ACC112 (cell line): ENCODE data around the gene PSME2.

Source experiments
- H2AFZ ChIP-seq: fragments of 200-600 bp; sonication (generic); one replicate; pipeline ENCODE4 v1.6.0; 2017; ENCODE audit warnings: antibody characterized with exemption, low read length; ENCODE audit not compliant: unreplicated experiment
- H3K27ac ChIP-seq: fragments of 200-600 bp; sonication (generic); 2 replicates; pipeline ENCODE4 v1.5.1; 2014; ENCODE audit warnings: low read depth, mild to moderate bottlenecking, antibody characterized with exemption, low read length, moderate library complexity
- H3K27me3 ChIP-seq: fragments of 200-600 bp; sonication (generic); 2 replicates; pipeline ENCODE4 v1.6.1; 2014; ENCODE audit warnings: mild to moderate bottlenecking, antibody characterized with exemption, low read length, moderate library complexity, mixed read lengths; ENCODE audit not compliant: insufficient read depth
- H3K36me3 ChIP-seq: fragments of 200-600 bp; sonication (generic); 2 replicates; pipeline ENCODE4 v1.6.1; 2016; ENCODE audit warnings: mild to moderate bottlenecking, antibody characterized with exemption, low read length, moderate library complexity, mixed read lengths; ENCODE audit not compliant: insufficient read depth
- H3K4me1 ChIP-seq: fragments of 200-600 bp; sonication (generic); one replicate; pipeline ENCODE4 v1.6.1; 2016; ENCODE audit warnings: low read length, mixed read lengths; ENCODE audit not compliant: insufficient read depth, unreplicated experiment, control insufficient read depth
- H3K4me3 ChIP-seq: fragments of 200-600 bp; sonication (generic); 2 replicates; pipeline ENCODE4 v1.5.1; 2014; ENCODE audit warnings: mild to moderate bottlenecking, low read depth, low read length
- H3K79me2 ChIP-seq: fragments of 200-600 bp; sonication (generic); one replicate; pipeline ENCODE4 v1.6.0; 2016; ENCODE audit warnings: low read length; ENCODE audit not compliant: control insufficient read depth, unreplicated experiment, insufficient read depth

The PSME2 gene

GRCh38 chr14:24164518-24164991 lies 18.1 kb upstream of the PSME2 start:
- Histone ChIP-seq H3K27ac (no peak overlapping the region), H3K4me1 (peaks cover 22% of the 10 kb centered on the region), H3K27me3 (no peaks in the 10 kb centered on the region), H3K36me3 (peaks cover 43% of the 10 kb centered on the region), H2AFZ (no peak overlapping the region), H3K79me2 (peaks cover 34% of the 10 kb centered on the region), H3K4me3 (no peak overlapping the region)

DNA sequence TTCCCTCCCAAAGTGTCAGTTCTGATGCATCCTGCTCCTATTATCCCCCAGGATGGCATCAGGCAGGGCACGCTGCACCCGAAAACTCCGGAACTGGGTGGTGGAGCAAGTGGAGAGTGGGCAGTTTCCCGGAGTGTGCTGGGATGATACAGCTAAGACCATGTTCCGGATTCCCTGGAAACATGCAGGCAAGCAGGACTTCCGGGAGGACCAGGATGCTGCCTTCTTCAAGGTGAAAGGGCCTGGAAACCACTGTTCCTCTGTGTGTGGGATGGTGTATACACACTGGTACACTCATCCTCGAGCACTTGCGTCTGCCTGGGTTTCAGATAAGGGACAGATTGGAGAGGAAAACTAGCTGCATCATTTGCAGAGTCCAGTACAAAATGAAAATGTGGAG lies 15.7 kb upstream of the PSME2 start:
- H3K4me3 ChIP-seq, result peak overlapping the region; percentile 91
- no peak overlapping the region for H2AFZ ChIP-seq
- peak overlapping the region; percentile 96 for H3K27ac ChIP-seq
- peaks cover 39% of the 10 kb centered on the region for H3K36me3 ChIP-seq
- H3K79me2 ChIP-seq, result peaks cover 34% of the 10 kb centered on the region
- H3K27me3 ChIP-seq, result no peaks in the 10 kb centered on the region
- H3K4me1 ChIP-seq, result peaks cover 22% of the 10 kb centered on the region

DNA sequence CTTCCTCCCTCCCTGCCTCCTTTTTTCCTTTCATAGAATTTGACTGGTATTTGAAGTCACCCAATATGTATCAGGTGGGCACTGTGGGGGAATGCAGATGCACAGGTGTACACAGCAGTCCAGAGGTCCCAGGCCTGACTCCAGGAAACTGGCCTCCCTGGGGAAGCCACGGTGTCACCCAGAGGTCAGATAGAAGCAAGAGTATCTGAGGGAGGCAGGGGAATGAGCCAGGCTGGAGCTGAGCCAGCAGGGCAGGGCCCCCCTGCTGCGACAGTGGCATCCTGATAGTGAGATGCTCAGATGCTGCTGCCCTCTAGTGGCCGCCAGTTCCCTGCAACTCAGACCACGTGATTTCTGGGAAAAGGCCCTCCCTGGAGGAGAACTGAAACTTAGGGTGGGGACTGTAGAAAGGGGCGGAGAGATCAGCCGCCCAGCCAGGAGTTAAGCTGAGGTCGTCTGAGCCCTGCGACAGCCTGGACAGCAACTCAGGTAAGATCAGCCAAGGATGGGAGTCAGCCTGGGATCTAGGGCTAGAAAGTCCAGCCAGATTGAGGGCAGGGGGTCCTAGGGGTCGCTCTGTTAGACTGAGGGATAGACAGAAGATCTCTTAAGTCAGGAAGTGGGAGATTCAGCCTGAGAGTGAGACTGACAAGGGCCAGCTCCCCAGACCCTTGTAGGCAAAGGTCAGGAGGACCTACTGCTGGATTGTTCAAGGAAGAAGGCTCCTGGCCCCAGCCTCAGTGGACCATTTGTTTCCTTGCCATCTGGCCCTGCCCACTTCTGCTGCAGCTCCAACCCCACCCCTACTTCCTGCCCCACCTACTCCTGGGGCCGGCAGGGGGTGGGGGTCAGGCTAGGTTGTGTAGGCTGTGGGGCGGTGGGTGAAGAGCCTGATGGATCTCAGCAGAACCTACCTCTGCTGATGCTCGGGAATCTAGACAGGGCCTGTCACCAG lies 14.7 kb upstream of the PSME2 start, which contains the start of gene IRF9:
IRF9 (plus strand) TSS at position 416 of the 955 bp plus-strand sequence. CDS start 880 bp downstream, outside the sequence.
- peaks cover 22% of the 10 kb centered on the region for H3K4me1 ChIP-seq
- peak within 1 kb of the TSS; percentile 91 for H3K4me3 ChIP-seq
- no peak within 1 kb of the TSS for H2AFZ ChIP-seq
- peaks cover 34% of the 10 kb centered on the region for H3K79me2 ChIP-seq
- H3K27ac ChIP-seq, result peak within 1 kb of the TSS; percentile 96
- no peaks in the 10 kb centered on the region for H3K27me3 ChIP-seq
- H3K36me3 ChIP-seq, result peaks cover 33% of the 10 kb centered on the region

- Histone ChIP-seq H3K27me3 (no peaks in the 10 kb centered on the region), H2AFZ (no peak overlapping the region), H3K27ac (peak overlapping the region; percentile 96), H3K36me3 (peaks cover 36% of the 10 kb centered on the region), H3K4me3 (no peak overlapping the region), H3K79me2 (peaks cover 34% of the 10 kb centered on the region), H3K4me1 (peaks cover 22% of the 10 kb centered on the region)
Measured at GRCh38 chr14:24160499-24160849, 14.1 kb upstream of the PSME2 start.

GRCh38 chr14:24159777-24160498 lies 13.5 kb upstream of the PSME2 start:
- H2AFZ ChIP-seq, result no peak overlapping the region
- peaks cover 22% of the 10 kb centered on the region for H3K4me1 ChIP-seq
- H3K27ac ChIP-seq, result peak overlapping the region; percentile 96
- H3K36me3 ChIP-seq, result peaks cover 34% of the 10 kb centered on the region
- H3K79me2 ChIP-seq, result peaks cover 34% of the 10 kb centered on the region
- no peak overlapping the region for H3K4me3 ChIP-seq
- H3K27me3 ChIP-seq, result no peaks in the 10 kb centered on the region

GRCh38 chr14:24157331-24157730 lies 10.9 kb upstream of the PSME2 start:
- H3K27me3 ChIP-seq, result no peaks in the 10 kb centered on the region
- no peak overlapping the region for H3K4me3 ChIP-seq
- peaks cover 13% of the 10 kb centered on the region for H3K79me2 ChIP-seq
- no peak overlapping the region for H2AFZ ChIP-seq
- H3K36me3 ChIP-seq, result peaks cover 16% of the 10 kb centered on the region
- H3K27ac ChIP-seq, result no peak overlapping the region
- H3K4me1 ChIP-seq, result peaks cover 11% of the 10 kb centered on the region

DNA sequence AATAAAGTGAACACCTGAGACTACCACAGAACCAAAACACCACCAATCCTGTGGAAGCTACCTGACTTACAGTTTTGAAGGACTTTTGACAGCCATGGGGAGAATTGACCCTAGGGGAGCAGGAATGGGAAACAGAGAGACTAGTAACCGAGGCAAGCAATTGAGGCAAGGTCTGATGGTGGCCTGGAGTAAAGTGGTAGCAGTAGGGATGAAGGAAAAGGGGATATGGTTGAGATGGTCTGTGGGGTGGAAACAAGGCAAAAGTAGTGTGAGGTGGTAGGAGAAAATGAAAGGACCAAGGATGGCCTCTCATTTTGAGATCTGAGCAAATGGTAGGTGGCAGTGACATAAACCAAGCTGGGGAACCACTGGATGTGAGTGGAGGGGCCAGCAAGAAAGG lies 10.4 kb upstream of the PSME2 start:
- Histone ChIP-seq H2AFZ (no peak overlapping the region), H3K27ac (no peak overlapping the region), H3K4me1 (peaks cover 6% of the 10 kb centered on the region), H3K79me2 (peaks cover 8% of the 10 kb centered on the region), H3K27me3 (no peaks in the 10 kb centered on the region), H3K4me3 (no peak overlapping the region), H3K36me3 (peaks cover 19% of the 10 kb centered on the region)

GRCh38 chr14:24155100-24155499 lies 8.7 kb upstream of the PSME2 start:
- H3K36me3 ChIP-seq, result peaks cover 29% of the 10 kb centered on the region
- H3K4me1 ChIP-seq, result no peaks in the 10 kb centered on the region
- no peaks in the 10 kb centered on the region for H3K27me3 ChIP-seq
- H3K79me2 ChIP-seq, result peaks cover 2% of the 10 kb centered on the region
- H3K4me3 ChIP-seq, result no peak overlapping the region
- no peak overlapping the region for H3K27ac ChIP-seq
- no peak overlapping the region for H2AFZ ChIP-seq

GRCh38 chr14:24151404-24152080 lies 5.1 kb upstream of the PSME2 start:
- Histone ChIP-seq H3K79me2 (peaks cover 28% of the 10 kb centered on the region), H3K36me3 (peaks cover 28% of the 10 kb centered on the region), H3K27me3 (no peaks in the 10 kb centered on the region), H2AFZ (no peak overlapping the region), H3K4me3 (no peak overlapping the region), H3K27ac (no peak overlapping the region), H3K4me1 (peaks cover 7% of the 10 kb centered on the region)

- peaks cover 32% of the 10 kb centered on the region for H3K79me2 ChIP-seq
- H3K36me3 ChIP-seq, result peaks cover 27% of the 10 kb centered on the region
- peaks cover 7% of the 10 kb centered on the region for H3K4me1 ChIP-seq
- H2AFZ ChIP-seq, result no peak overlapping the region
- H3K4me3 ChIP-seq, result no peak overlapping the region
- H3K27me3 ChIP-seq, result no peaks in the 10 kb centered on the region
- H3K27ac ChIP-seq, result no peak overlapping the region
Measured at GRCh38 chr14:24150993-24151392, 4.6 kb upstream of the PSME2 start.
